Body of pancreas (tissue), 4 donors: Measurements from ENCODE around the gene INSR. TPM values are rescaled to one million over a fixed set of nuclear protein-coding genes. Genes with fewer than 3 reads are reported as not detected.
A peak's percentile ranks its signal among the peaks of the same experiment; 100 is the strongest.

ENCODE experiments used
- ATAC-seq: fragments of 150-250 bp; one replicate; pipeline ENCODE4 v1.9.1; 2016
- DNase-seq, 4 donors: peaks; one replicate each; pipeline ENCODE4 v3.0.0-alpha.2; 2019
- H3K27ac ChIP-seq, 4 donors: fragments of 200-600 bp; sonication (generic); 1 replicate in 3 of 4; 2 replicates in 1 of 4; pipeline versions ENCODE4 v1.5.1 to v1.6.1; 2016 to 2019; ENCODE audit warnings: mild to moderate bottlenecking in 1 of 4, mixed read lengths in 1 of 4, moderate library complexity in 1 of 4
- H3K27me3 ChIP-seq, 2 donors: fragments of 200-600 bp; sonication (generic); one replicate each; pipeline ENCODE4 v1.6.0; 2016; ENCODE audit warnings: mild to moderate bottlenecking in 1 of 2
- H3K36me3 ChIP-seq, 2 donors: fragments of 200-600 bp; sonication (generic); replicated peaks in 1 of 2; 2 replicates each; pipeline ENCODE4 v1.5.1; 2016; ENCODE audit warnings: low read depth in 2 of 2; ENCODE audit not compliant: insufficient read depth in 1 of 2
- H3K4me1 ChIP-seq: fragments of 200-600 bp; sonication (generic); one replicate; pipeline ENCODE4 v1.6.0; 2016
- H3K4me3 ChIP-seq, 2 donors: fragments of 200-600 bp; sonication (generic); 1 replicate in 1 of 2; 2 replicates in 1 of 2; pipeline ENCODE4 v1.5.1; 2016 to 2019
- H3K9me3 ChIP-seq, 3 donors: fragments of 200-600 bp; sonication (generic); 1 replicate in 2 of 3; 2 replicates in 1 of 3; pipeline ENCODE4 v1.5.1; 2016
- CTCF ChIP-seq, 7 experiments: fragments of 450-650 bp in 4 of 7; fragments of 200-600 bp in 3 of 7; sonication (generic) in 3 of 7; IDR thresholded peaks; one replicate each; pipeline ENCODE4 v1.5.1; 2016 to 2019; ENCODE audit warnings: antibody characterized with exemption in 7 of 7
- POLR2A ChIP-seq, 3 donors: fragments of 450-650 bp; IDR thresholded peaks; one replicate each; pipeline ENCODE4 v1.6.1; 2016; ENCODE audit warnings: antibody characterized with exemption in 3 of 3, mild to moderate bottlenecking in 2 of 3
- WGBS, 2 donors: methylation state at CpG; one replicate each; pipeline ENCODE4 v1.1.5; 2017; 5-methylcytosine and 5-hydroxymethylcytosine counted together
- intact Hi-C: fragments of 100-400 bp; cut with DNase I; formaldehyde crosslinking; loops from one replicate; pipeline ENCODE4 v1.15.1; 2023
- total RNA-seq, 2 donors: library from RNA; depleted of rRNA; stranded (reverse); fragments of >200 nt; gene quantifications; one replicate each; pipeline ENCODE4 v1.1.0, GENCODE V29; 2016

Gene INSR
- total RNA-seq, 2 donors from 2014 or later: 243 to 284 TPM

- ATAC-seq (no peak), DNase-seq (no peak)
- Histone ChIP-seq H3K4me1 (peaks cover 13% of the 10 kb centered on the region), H3K9me3 (no peaks in the 10 kb centered on the region), H3K27ac (no peak overlapping the region), H3K4me3 (no peak overlapping the region), H3K27me3 (no peaks in the 10 kb centered on the region), H3K36me3 (no peaks in the 10 kb centered on the region)
- intact Hi-C loops: no loop called here
- no peak for TF ChIP-seq POLR2A (IDR thresholded peaks at IDR 0.05)
- TF ChIP-seq CTCF (IDR thresholded peaks at IDR 0.05): no peak
- 38 to 44% methylated on average over 4 of the region's 4 CpGs for WGBS, 2 donors
Measured at GRCh38 chr19:7238051-7238450, 56.2 kb downstream of the INSR start.

DNA sequence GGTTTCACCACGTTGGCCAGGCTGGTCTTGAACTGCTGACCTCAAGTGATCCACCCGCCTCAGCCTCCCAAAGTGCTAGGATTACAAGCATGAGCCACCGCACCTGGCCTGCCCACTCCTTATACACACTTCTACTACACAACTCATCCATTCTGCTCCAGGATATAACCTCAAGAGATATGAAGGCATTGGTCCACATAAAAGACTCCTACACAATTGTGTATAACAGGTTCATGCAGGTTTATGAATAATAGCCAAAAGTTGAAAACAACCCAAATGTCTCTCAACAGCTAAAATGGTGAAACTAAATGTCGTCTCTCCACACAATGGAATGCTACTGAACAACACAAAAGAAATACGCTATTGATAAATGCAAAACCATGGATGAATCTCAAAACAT, 58.1 kb downstream of the INSR start:
- Histone ChIP-seq H3K9me3 (no peaks in the 10 kb centered on the region), H3K4me3 (no peak overlapping the region), H3K27me3 (no peaks in the 10 kb centered on the region), H3K27ac (peak overlapping the region in 1 of 4 donors; percentile 30), H3K36me3 (no peaks in the 10 kb centered on the region), H3K4me1 (peaks cover 27% of the 10 kb centered on the region)
- TF ChIP-seq CTCF (IDR thresholded peaks at IDR 0.05): no peak
- no peak for TF ChIP-seq POLR2A (IDR thresholded peaks at IDR 0.05)
- no peak for DNase-seq
- intact Hi-C loops: no loop called here
- 54 to 59% methylated on average over 5 of the region's 5 CpGs for WGBS, 2 donors
- no peak for ATAC-seq

- TF ChIP-seq CTCF (IDR thresholded peaks at IDR 0.05) (no peak), POLR2A (IDR thresholded peaks at IDR 0.05) (peak in 1 of 3 donors; percentile 12)
- Histone ChIP-seq H3K4me3 (no peak overlapping the region), H3K36me3 (no peaks in the 10 kb centered on the region), H3K27me3 (no peaks in the 10 kb centered on the region), H3K9me3 (no peaks in the 10 kb centered on the region), H3K27ac (peak overlapping the region in 3 of 4 donors; percentile 64 to 70 (median 65)), H3K4me1 (peaks cover 55% of the 10 kb centered on the region)
- DNase-seq (peak; percentile 64 to 80 (median 76)), ATAC-seq (peak; percentile 63)
- intact Hi-C loops: no loop called here
- WGBS, 2 donors: 34 to 37% methylated on average over 9 of the region's 9 CpGs
Measured at GRCh38 chr19:7230826-7231225, 63.4 kb downstream of the INSR start.

DNA sequence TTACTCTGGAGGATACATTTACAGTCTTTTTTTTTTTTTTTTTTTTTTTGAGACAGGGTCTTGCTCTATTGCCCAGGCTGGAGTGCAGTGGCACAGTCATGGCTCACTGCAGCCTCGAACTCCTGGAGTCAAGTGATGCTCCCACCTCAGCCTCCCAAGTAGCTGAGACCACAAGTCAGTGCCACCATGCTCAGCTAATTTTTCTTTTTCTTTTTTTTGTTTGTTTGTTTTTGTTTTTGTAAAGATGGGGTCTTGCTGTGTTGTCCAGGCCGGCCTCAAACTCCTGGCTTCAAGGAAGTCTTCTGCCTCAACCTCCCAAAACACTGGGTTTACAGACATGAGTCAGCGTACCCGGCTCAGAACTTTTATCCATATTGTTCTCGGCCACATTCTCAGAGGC, 64.5 kb downstream of the INSR start:
- WGBS, 2 donors: 90 to 95% methylated on average over 5 of the region's 5 CpGs
- H3K9me3 ChIP-seq: no peaks in the 10 kb centered on the region
- peaks cover 66% of the 10 kb centered on the region for H3K4me1 ChIP-seq
- H3K27me3 ChIP-seq: no peaks in the 10 kb centered on the region
- H3K27ac ChIP-seq: peak overlapping the region in 1 of 4 donors; percentile 51
- intact Hi-C loops: no loop called here
- no peak for DNase-seq
- TF ChIP-seq POLR2A (IDR thresholded peaks at IDR 0.05) (no peak), CTCF (IDR thresholded peaks at IDR 0.05) (no peak)
- H3K4me3 ChIP-seq: no peak overlapping the region
- no peaks in the 10 kb centered on the region for H3K36me3 ChIP-seq
- ATAC-seq: no peak

DNA sequence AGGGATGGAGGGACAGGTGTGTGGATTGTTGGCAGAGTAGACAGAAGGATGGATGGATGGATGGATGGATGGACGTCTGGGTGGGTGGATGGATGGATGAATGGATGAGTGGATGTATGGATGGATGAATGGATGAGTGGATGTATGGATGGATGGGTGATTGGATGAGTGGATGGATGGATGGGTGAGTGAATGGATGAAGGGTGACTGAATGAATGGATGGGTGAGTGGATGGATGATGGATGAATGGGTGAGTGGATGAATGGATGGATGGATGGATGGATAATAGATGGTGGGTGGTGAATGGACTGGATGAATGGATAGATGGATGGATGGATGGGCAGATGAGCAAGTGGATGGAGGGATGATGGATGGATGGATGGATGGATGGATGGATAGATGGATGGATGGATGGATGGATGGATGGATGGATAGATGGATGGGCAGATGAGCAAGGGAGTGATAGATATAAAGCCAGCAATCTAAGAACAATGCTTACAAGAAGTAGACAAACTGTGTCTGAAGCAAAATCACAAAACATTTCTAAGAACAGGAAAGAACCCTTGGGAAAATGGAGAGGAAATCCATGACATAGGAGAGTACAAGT, 65.2 kb downstream of the INSR start:
- TF ChIP-seq POLR2A (IDR thresholded peaks at IDR 0.05) (no peak), CTCF (IDR thresholded peaks at IDR 0.05) (no peak)
- WGBS, 2 donors: 63 to 82% methylated on average over 1 of the region's 1 CpG
- H3K4me1 ChIP-seq: peaks cover 73% of the 10 kb centered on the region
- no peak overlapping the region for H3K27ac ChIP-seq
- H3K27me3 ChIP-seq: no peaks in the 10 kb centered on the region
- intact Hi-C loops: no loop called here
- H3K36me3 ChIP-seq: no peaks in the 10 kb centered on the region
- no peak overlapping the region for H3K4me3 ChIP-seq
- no peaks in the 10 kb centered on the region for H3K9me3 ChIP-seq
- ATAC-seq: no peak
- no peak for DNase-seq
